K562 (cell line): ENCODE data around the gene EGFL7. TPM values are rescaled to one million over a fixed set of nuclear protein-coding genes. Genes with fewer than 3 reads are reported as not detected.

ENCODE experiments used
- BRCA1 ChIP-seq, 2 experiments: fragments of 450-650 bp in 1 of 2; sonication (generic) in 1 of 2; formaldehyde crosslinking in 1 of 2; IDR thresholded peaks; 2 replicates each; pipeline versions ENCODE4 v1.5.0 to v1.6.1; 2017 to 2020; ENCODE audit warnings: mild to moderate bottlenecking in 1 of 2, missing genetic modification reagents in 1 of 2
- HDAC6 ChIP-seq: IDR thresholded peaks from 2 replicates; pipeline ENCODE4 v1.6.1; 2012; ENCODE audit warnings: low read depth, mild to moderate bottlenecking, control low read depth, inconsistent platforms, low read length, moderate library complexity
- HNRNPLL ChIP-seq: fragments of 200-400 bp; formaldehyde crosslinking; IDR thresholded peaks from 2 replicates; pipeline ENCODE4 v1.6.1; 2017; ENCODE audit warnings: low read length, low read depth, mild to moderate bottlenecking; ENCODE audit not compliant: poor library complexity, severe bottlenecking
- IFI16 ChIP-seq: fragments of 250-450 bp; sonication (Bioruptor Pico); IDR thresholded peaks from 2 replicates; pipeline ENCODE4 v2.1.2; 2022; ENCODE audit warnings: mild to moderate bottlenecking, inconsistent platforms
- IRF2 ChIP-seq: sonication (generic); formaldehyde crosslinking; IDR thresholded peaks from 2 replicates; pipeline ENCODE4 v1.8.1; 2022; ENCODE audit warnings: mild to moderate bottlenecking, missing genetic modification reagents
- LCOR ChIP-seq: sonication (generic); formaldehyde crosslinking; IDR thresholded peaks from 2 replicates; pipeline ENCODE4 v1.8.0; 2022; ENCODE audit warnings: mild to moderate bottlenecking, missing genetic modification reagents
- NR3C1 ChIP-seq: sonication (generic); formaldehyde crosslinking; IDR thresholded peaks from 2 replicates; pipeline ENCODE4 v1.8.1; 2022; ENCODE audit warnings: missing genetic modification reagents
- PATZ1 ChIP-seq: fragments of 250-450 bp; sonication (Bioruptor Pico); IDR thresholded peaks from 2 replicates; pipeline ENCODE4 v1.5.0; 2020; ENCODE audit warnings: mild to moderate bottlenecking, borderline replicate concordance
- PYGO2 ChIP-seq: fragments of 450-650 bp; IDR thresholded peaks from 2 replicates; pipeline ENCODE4 v1.6.1; 2016; ENCODE audit warnings: mild to moderate bottlenecking, missing genetic modification characterization, moderate library complexity, missing compliant biosample characterization
- RNF2 ChIP-seq: sonication (generic); IDR thresholded peaks from 2 replicates; pipeline ENCODE4 v1.6.1; 2016
- TARDBP ChIP-seq: fragments of 450-650 bp; IDR thresholded peaks from 2 replicates; pipeline ENCODE4 v1.6.1; 2016
- ZKSCAN1 ChIP-seq: fragments of 150-350 bp; IDR thresholded peaks from 2 replicates; pipeline ENCODE4 v1.6.1; 2016; ENCODE audit warnings: low read depth, low read length
- ZNF140 ChIP-seq: fragments of 250-450 bp; sonication (Bioruptor Pico); IDR thresholded peaks from 2 replicates; pipeline ENCODE4 v1.8.0; 2021; ENCODE audit warnings: moderate library complexity, mild to moderate bottlenecking, inconsistent platforms
- ZNF324 ChIP-seq: fragments of 250-450 bp; sonication (Bioruptor Pico); IDR thresholded peaks from 2 replicates; pipeline ENCODE4 v1.4.0; 2020; ENCODE audit warnings: mild to moderate bottlenecking
- ZNF407 ChIP-seq: fragments of 450-650 bp; IDR thresholded peaks from 2 replicates; pipeline ENCODE4 v1.6.1; 2016; ENCODE audit warnings: low read depth
- polyA plus RNA-seq, 8 experiments: library from polyadenylated mRNA; depleted of rRNA in 4 of 8; stranded (reverse) in 5 of 8; unstranded in 3 of 8; fragments of >200 nt; fragmentation: Nextera tagmentation in 2 of 8; fragmentation: Illumina TruSeq in 1 of 8; extraction: Ambion mirVana in 2 of 8; extraction: Trizol in 1 of 8; gene quantifications; 2 replicates each; pipeline versions ENCODE4 v1.2.1 to v1.2.3, GENCODE V29; 2011 to 2014; ENCODE audit warnings: inconsistent platforms in 1 of 8, missing spikeins in 1 of 8
- total RNA-seq, 7 experiments: library from RNA; depleted of rRNA in 6 of 7; stranded (reverse); fragments of >200 nt in 6 of 7; fragmentation: Illumina TruSeq in 2 of 7; extraction: Trizol in 2 of 7; gene quantifications; 2 replicates each; pipeline versions ENCODE4 v1.2.1 to v1.2.3, GENCODE V29; 2011 to 2021; ENCODE audit warnings: low replicate concordance in 1 of 7
- TF ChIP-seq, protein P1 (sequence below): fragments of 250-450 bp; sonication (Bioruptor Pico); IDR thresholded peaks from 2 replicates; pipeline ENCODE4 v1.4.0; 2020; ENCODE audit warnings: mild to moderate bottlenecking, moderate library complexity

The EGFL7 gene
- total and polyA plus RNA-seq, 9 of the 15 experiments (the other 6 are each of a cell fraction or from before 2014, with no cell fraction given): 1.5 to 286 (median 55.5) TPM

- TF ChIP-seq, protein P1, sequence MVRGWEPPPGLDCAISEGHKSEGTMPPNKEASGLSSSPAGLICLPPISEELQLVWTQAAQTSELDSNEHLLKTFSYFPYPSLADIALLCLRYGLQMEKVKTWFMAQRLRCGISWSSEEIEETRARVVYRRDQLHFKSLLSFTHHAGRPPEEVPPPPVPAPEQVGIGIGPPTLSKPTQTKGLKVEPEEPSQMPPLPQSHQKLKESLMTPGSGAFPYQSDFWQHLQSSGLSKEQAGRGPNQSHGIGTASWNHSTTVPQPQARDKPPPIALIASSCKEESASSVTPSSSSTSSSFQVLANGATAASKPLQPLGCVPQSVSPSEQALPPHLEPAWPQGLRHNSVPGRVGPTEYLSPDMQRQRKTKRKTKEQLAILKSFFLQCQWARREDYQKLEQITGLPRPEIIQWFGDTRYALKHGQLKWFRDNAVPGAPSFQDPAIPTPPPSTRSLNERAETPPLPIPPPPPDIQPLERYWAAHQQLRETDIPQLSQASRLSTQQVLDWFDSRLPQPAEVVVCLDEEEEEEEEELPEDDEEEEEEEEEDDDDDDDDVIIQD: no peak
- TF ChIP-seq ZKSCAN1: no peak
- no peak for TF ChIP-seq HNRNPLL
- TF ChIP-seq LCOR (CRISPR knock-in tag): no peak
- no peak for TF ChIP-seq PATZ1
- TF ChIP-seq ZNF324: no peak
- peak; percentile 57; the same call in 1 of the 2 replicates for TF ChIP-seq RNF2
- no peak for TF ChIP-seq PYGO2 (tag)
- no peak for TF ChIP-seq NR3C1
- no peak for TF ChIP-seq HDAC6
- no peak for TF ChIP-seq ZNF140 (CRISPR knock-in tag)
- TF ChIP-seq IFI16 (CRISPR knock-in tag): no peak
- no peak for TF ChIP-seq IRF2 (CRISPR knock-in tag)
- no peak for TF ChIP-seq TARDBP
- TF ChIP-seq BRCA1 (IDR thresholded peaks at IDR 0.05): no peak
- no peak for TF ChIP-seq BRCA1 (CRISPR knock-in tag; IDR thresholded peaks at IDR 0.05)
- no peak for TF ChIP-seq ZNF407
Observed at GRCh38 chr9:136645903-136646754, 16.6 kb upstream of the EGFL7 start (continued).
